HG02884 (cell line): Measurements from ENCODE around the gene GPR35.

ENCODE experiments used
- ATAC-seq: cut with Tn5 transposase; IDR thresholded peaks from one replicate; pipeline ENCODE4 v1.9.1; 2021; ENCODE audit warnings: mild to moderate bottlenecking, moderate library complexity; ENCODE audit not compliant: unreplicated experiment

The GPR35 gene

GRCh38 chr2:240624950-240625621, at the start of gene GPR35:
Gene GPR35, plus strand, starts transcription at chr2:240625480. Its CDS starts 4,473 bp downstream, at chr2:240629953.
- no peak for ATAC-seq

- ATAC-seq: no peak
Observed at GRCh38 chr2:240576036-240576435, 49.2 kb upstream of the GPR35 start.

GRCh38 chr2:240576436-240577205, 48.7 kb upstream of the GPR35 start:
- ATAC-seq: no peak

GRCh38 chr2:240577281-240578109, 47.8 kb upstream of the GPR35 start:
- no peak for ATAC-seq

GRCh38 chr2:240578110-240578450, 47.2 kb upstream of the GPR35 start:
- ATAC-seq: no peak

- no peak for ATAC-seq
Observed at GRCh38 chr2:240578488-240578887, 46.8 kb upstream of the GPR35 start.

- no peak for ATAC-seq
Observed at GRCh38 chr2:240579071-240579762, 46.1 kb upstream of the GPR35 start.

GRCh38 chr2:240579771-240580614, 45.3 kb upstream of the GPR35 start:
- no peak for ATAC-seq

GRCh38 chr2:240581811-240582210, 43.5 kb upstream of the GPR35 start:
- ATAC-seq: no peak

GRCh38 chr2:240582781-240583180, 42.5 kb upstream of the GPR35 start:
- ATAC-seq: no peak

- ATAC-seq: no peak
Observed at GRCh38 chr2:240583774-240584173, 41.5 kb upstream of the GPR35 start.

- peak; percentile 57 for ATAC-seq
Observed at GRCh38 chr2:240584486-240585031, 40.7 kb upstream of the GPR35 start.

- ATAC-seq: no peak
Observed at GRCh38 chr2:240585101-240585500, 40.2 kb upstream of the GPR35 start.

GRCh38 chr2:240585681-240586197, 39.5 kb upstream of the GPR35 start:
- no peak for ATAC-seq

- ATAC-seq: peak; percentile 56
Observed at GRCh38 chr2:240586198-240586918, 38.9 kb upstream of the GPR35 start, which contains the start of gene CAPN10. Gene CAPN10, plus strand, starts transcription at chr2:240586734. Its CDS starts 178 bp downstream, at chr2:240586912.

GRCh38 chr2:240586919-240587800, 38.1 kb upstream of the GPR35 start:
- ATAC-seq: peak; percentile 5

GRCh38 chr2:240588006-240588655, 37.1 kb upstream of the GPR35 start:
- no peak for ATAC-seq
